SHP77 treated with DMSO at 0.1 percent for 48 hours (cell line): ENCODE data around the gene LTBP1.
"Not testable (repeated sequence)": the region's sequence is repeated elsewhere in the genome, so short reads cannot be mapped to it uniquely, and the experiment has no call there.

Experiments used
- DNase-seq: peaks from one replicate; lab custom pipeline; 2025; lab: John Stamatoyannopoulos, UW

The LTBP1 gene

GRCh38 chr2:32960647-32961403 is 14.1 kb downstream of the LTBP1 start:
- DNase-seq, result no peak

DNA sequence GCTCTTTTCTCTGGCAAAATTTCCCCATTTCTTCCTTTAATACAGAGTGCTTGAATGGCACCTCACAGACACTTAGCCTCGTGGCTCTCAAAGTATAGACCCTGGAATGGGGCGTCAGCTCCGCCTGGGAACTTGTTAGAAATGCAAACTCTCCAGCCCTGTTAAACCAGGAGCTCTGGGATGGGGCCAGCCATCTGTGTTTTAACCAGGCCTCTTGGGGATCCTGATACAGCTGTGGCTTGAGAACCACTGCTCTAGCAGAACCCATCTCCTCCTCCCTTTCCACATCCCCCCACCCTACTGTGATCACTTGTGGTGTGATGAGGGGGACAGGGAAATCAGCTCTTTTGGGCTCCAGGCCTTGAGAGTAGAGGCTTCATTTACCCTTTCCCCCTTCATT is 15.9 kb downstream of the LTBP1 start:
- DNase-seq, result no peak

- DNase-seq, result no peak
Measured at GRCh38 chr2:32963941-32964340, 17.2 kb downstream of the LTBP1 start.

DNA sequence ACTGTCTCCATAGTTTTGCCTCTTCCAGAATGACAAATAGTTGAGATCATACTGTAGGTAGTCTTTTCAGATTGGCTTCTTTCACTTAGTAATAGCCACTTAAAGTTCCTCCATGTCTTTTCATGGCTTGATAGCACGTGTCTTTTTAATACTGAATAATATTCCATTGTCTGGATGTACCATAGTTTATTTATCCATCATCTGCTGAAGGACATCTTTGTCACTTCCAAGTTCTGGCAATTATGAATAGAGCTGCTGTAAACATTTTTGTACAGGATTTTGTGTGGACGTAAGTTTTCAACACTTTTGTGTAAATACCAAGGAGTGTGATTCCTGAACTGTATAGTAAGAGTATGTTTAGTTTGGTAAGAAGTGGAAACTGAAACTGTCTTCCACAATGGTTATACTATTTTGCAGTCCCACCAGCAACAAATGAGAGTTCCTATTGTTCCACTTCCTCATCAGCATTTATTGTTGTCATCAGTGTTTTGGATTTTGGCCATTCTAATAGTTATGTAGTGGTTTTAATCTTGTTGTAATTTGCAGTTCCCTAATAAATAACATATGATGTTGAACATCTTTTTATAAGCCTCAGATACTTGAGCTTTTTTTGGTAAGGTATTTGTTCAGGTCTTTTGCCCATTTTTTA is 18.9 kb downstream of the LTBP1 start:
- DNase-seq, result no peak

GRCh38 chr2:32969444-32970162 is 22.9 kb downstream of the LTBP1 start:
- no peak for DNase-seq

- DNase-seq, result not testable (repeated sequence)
Measured at GRCh38 chr2:32973772-32974171, 27.0 kb downstream of the LTBP1 start.

DNA sequence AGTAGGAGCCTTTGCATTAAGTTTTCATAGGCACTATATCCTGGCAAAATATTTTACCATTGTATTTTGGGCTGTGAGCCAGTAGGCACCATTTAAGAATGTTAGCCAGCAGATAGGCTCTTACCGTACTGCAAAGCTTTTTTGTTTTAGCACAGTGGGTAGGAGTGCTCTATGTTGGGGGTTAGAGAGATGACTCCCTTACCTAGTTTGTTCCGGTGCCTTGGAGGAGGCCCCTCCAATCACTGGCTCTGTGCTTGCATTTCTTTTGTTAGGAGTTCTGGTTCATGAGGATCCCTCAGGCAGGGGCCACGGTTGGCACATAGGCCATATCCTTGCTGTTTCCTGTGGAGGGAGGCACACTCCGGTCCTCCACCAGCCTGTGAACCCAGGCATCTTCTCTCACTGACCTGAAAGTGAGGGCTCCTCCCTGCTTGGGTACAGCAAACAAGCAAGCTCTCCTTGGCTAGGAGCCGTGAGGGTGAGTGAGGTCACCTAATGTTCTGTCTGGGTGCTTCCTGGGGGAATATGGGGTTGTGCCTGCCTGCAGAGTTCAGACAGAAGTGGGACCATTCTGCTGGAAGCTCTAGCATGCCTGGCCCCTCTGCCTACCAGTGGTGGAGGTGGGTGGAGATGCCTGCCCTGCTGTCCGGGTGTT is 29.8 kb downstream of the LTBP1 start:
- no peak for DNase-seq

DNA sequence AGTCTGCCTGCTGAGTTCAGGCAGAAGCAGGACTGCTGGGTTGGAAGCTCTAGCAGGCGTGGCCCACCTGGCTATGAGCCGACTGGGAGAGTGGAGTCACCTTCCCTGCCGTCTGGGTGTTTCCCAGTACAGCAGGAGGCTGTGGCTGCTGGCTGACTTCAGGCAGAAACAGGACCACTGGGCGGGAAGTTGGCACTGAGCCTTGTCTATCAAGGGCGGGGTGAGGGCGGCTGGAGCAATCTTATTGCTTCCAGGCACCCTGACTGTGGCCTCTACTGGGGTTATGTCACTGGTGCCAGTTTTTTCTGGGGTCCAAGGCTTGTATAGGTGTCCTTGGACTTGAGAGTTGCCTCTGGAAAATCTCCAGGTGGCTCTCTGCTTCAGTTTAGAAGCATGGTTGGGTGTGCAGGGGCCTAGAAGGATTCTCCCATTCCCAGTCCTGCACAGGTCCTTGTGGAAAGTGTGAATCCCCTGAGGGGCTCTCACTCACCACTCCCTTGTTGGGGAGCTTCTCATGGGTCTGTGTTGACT is 30.5 kb downstream of the LTBP1 start:
- DNase-seq, result no peak

- no peak for DNase-seq
Measured at GRCh38 chr2:32981612-32982011, 34.9 kb downstream of the LTBP1 start.

DNA sequence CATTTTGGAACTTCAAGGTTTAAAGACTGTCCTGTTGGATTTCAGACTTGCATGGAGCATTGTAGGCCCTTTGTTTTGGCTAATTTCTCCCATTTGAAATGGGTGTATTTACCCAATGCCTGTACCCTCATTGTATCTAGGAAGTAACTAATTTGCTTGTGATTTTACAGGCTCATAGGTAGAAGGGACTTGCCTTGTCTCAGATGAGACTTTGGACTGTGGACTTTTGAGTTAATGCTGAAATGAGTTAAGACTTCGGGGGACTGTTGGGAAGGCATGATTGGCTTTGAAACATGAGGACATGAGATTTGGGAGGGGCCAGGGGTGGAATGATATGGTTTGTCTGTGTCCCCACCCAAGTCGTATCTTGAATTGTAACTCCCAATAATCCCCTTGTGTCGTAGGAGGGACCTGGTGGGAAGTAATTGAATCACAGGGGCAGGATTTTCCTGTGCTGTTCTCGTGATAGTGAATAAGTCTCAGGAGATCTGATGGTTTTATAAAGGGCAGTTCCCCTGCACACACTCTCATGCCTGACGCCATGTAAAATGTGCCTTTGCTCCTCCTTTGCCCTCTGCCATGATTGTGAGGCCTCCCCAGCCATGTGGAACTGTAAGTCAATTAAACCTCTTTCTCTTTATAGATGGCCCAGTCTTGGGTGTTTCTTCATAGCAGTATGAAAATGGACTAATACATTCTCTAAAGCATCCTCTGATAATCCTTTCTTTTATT is 36.6 kb downstream of the LTBP1 start:
- DNase-seq, result not testable (repeated sequence)

DNA sequence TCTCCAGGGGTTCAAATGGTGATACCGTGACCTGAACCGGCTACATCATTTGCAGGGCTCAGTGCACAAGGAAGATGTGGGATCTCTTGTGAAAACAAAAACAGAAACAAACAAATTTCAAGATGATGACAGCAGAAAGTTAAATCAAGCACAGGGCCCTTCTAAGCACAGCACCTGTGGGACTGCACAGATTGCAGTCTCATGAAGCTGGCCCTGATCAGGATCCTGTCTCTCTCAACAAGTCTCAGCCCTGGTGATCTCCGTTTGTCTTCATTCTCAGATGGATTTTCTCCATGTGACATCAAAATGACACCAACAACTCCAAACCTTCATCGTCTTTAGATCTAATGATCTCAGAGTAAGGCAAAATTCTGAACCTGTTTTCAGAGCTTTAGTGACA is 39.7 kb downstream of the LTBP1 start:
- DNase-seq, result no peak

- DNase-seq, result no peak
Measured at GRCh38 chr2:32988525-32988924, 41.8 kb downstream of the LTBP1 start.

DNA sequence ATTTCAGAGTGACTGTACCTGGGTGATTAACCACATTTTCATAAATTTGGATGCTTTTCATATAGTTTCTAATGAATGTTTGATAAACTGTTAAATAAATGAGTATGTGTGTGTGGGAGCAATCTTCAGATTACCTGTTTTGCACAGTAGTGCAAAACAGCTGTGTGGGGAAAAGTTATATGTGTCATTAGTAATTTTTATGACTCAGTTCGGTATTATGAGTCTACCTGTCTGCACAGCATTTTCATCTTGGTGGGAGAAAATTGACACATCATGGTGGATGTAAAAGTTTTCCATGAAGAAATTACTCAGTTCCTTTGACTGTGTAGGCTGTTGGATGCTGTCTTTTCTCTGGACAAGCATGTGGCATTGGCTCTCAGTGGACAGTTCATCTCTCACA is 43.8 kb downstream of the LTBP1 start:
- DNase-seq, result no peak

- no peak for DNase-seq
Measured at GRCh38 chr2:32991091-32991845, 44.5 kb downstream of the LTBP1 start.

DNA sequence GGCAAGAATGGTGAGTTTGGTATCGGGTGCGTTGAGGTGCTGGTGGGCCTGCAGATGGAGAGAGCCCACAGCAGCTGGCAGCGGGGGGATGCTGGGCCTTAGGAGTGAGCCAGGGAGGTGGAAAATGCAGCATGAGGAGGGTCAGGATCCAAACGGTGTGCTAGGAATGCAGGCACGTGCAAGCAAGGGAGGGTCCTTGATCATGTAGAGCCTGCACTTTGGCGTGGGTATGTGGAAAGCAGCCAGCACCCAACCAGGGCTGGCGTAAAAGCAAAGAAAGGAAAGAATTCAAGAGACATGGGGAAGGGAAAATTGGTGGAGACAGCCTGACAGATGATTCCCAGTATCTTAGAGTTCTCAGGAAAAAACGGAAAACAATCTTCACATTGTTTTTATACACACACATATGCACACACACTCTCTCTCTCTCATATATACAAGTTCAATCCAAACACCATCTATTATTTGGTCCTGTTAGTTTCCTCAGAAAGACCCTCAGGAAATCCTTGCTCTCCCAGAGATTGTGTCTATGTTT is 46.3 kb downstream of the LTBP1 start:
- no peak for DNase-seq

DNA sequence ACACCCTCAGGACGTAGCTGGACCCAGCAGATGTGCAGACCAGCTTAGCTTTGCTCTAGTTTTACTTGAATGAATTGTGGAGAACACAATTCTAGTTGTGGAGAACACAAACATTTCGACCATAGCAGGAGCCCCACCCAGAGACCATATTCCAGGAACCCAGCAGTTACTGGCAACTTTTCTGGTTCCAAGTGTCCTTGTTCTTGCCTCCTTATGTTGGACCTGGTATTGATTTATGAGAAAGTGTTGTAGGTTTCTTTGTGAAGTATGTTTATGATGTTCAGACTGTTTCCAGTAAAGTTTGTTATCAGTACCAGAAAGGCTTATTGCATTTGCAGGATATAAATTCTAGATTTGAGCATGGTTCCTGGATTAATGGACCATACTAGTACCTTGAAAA is 51.0 kb downstream of the LTBP1 start:
- DNase-seq, result no peak

- DNase-seq, result no peak
Measured at GRCh38 chr2:33000986-33001385, 54.2 kb downstream of the LTBP1 start.

GRCh38 chr2:33001823-33002222 is 55.1 kb downstream of the LTBP1 start:
- no peak for DNase-seq

- DNase-seq, result no peak
Measured at GRCh38 chr2:33002863-33003262, 56.1 kb downstream of the LTBP1 start.

GRCh38 chr2:33005057-33005456 is 58.3 kb downstream of the LTBP1 start:
- DNase-seq, result no peak

- DNase-seq, result no peak
Measured at GRCh38 chr2:33008716-33009115, 62.0 kb downstream of the LTBP1 start.
